HG03045 (cell line): ENCODE measurements around the gene TMEM176B.

Experiments
- ATAC-seq: cut with Tn5 transposase; IDR thresholded peaks from one replicate; pipeline ENCODE4 v1.9.1; 2021; ENCODE audit warnings: mild to moderate bottlenecking, moderate library complexity; ENCODE audit not compliant: unreplicated experiment

Gene TMEM176B

GRCh38 chr7:150754951-150755350 is 45.2 kb downstream of the TMEM176B start:
- ATAC-seq, result no peak

- ATAC-seq, result no peak
Observed at GRCh38 chr7:150753826-150754603, 46.1 kb downstream of the TMEM176B start.

- ATAC-seq, result no peak
Observed at GRCh38 chr7:150753239-150753638, 46.9 kb downstream of the TMEM176B start.

DNA sequence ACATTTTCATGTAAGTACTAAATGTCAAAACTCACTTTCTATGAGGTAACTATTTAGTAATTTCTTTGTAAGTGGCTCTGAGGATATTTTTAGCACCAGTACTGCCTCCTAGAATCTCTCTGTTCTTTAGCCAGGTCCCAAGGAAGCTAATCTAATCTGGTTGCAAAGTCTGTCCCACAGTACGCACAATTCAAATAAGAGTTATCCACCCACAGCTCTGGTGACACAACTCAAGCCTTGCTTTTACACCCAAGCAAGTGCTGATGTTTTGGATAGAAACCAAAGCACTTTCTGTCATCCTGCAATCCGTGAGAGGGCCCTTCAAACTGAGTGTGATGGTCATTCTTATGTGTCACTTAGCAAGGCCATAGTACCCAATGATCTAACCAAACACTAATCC is 48.5 kb downstream of the TMEM176B start:
- ATAC-seq, result no peak

GRCh38 chr7:150748376-150748775 is 51.8 kb downstream of the TMEM176B start:
- no peak for ATAC-seq

DNA sequence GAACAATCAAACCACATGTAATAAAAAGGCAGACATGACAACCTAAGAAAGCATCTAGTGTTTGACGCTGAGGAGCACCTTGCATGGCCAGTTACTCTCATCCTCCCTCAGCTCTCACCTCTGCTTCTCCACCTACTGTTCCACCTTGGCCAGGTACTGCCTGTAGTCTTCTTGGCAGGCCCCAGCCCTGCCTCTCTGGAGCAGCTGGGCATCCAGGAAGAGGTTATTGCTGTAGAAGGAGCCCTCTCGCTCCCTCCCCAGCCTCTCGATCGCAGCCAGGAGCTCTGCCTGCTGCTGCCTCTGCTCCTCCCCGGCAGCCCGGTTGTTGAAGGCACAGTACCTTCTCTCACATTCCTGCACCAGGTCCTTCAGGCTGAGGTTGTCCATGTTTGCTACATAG is 53.2 kb downstream of the TMEM176B start:
- ATAC-seq, result no peak

GRCh38 chr7:150745876-150746275 is 54.3 kb downstream of the TMEM176B start:
- no peak for ATAC-seq

DNA sequence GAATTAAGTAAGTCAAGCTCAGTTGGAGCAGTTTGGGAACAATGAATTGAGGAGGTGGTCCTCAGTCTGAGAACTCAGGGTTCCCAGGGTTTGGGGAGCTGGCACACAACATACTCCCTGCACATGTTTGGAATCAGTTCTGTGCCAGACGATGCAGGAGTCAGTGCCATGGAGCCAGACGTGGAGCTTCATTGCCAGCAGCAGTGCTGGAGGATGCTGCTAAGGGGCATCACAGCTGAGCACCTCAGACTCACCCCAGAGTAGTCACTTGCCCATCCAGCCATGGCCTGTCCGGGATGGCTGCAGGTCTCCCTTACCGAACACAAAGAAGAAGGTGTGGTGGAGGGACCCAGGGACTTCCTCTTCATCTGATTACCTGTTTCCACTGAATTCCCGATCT is 55.1 kb downstream of the TMEM176B start:
- no peak for ATAC-seq

- ATAC-seq, result no peak
Observed at GRCh38 chr7:150744041-150744656, 56.0 kb downstream of the TMEM176B start.

DNA sequence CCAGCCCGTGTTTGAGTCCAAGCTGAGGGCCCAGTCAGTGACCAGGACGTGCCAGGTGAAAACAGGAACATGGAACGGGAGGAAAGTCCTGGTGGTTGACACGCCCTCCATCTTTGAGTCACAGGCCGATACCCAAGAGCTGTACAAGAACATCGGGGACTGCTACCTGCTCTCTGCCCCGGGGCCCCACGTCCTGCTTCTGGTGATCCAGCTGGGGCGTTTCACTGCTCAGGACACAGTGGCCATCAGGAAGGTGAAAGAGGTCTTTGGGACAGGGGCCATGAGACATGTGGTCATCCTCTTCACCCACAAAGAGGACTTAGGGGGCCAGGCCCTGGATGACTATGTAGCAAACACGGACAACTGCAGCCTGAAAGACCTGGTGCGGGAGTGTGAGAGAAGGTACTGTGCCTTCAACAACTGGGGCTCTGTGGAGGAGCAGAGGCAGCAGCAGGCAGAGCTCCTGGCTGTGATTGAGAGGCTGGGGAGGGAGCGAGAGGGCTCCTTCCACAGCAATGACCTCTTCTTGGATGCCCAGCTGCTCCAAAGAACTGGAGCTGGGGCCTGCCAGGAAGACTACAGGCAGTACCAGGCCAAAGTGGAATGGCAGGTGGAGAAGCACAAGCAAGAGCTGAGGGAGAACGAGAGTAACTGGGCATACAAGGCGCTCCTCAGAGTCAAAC is 57.7 kb downstream of the TMEM176B start:
- no peak for ATAC-seq
